ENCODE results near the gene TTLL6.
"Not testable (repeated sequence)": the region's sequence is repeated elsewhere in the genome, so short reads cannot be mapped to it uniquely, and the experiment has no call there.

The TTLL6 gene

DNA sequence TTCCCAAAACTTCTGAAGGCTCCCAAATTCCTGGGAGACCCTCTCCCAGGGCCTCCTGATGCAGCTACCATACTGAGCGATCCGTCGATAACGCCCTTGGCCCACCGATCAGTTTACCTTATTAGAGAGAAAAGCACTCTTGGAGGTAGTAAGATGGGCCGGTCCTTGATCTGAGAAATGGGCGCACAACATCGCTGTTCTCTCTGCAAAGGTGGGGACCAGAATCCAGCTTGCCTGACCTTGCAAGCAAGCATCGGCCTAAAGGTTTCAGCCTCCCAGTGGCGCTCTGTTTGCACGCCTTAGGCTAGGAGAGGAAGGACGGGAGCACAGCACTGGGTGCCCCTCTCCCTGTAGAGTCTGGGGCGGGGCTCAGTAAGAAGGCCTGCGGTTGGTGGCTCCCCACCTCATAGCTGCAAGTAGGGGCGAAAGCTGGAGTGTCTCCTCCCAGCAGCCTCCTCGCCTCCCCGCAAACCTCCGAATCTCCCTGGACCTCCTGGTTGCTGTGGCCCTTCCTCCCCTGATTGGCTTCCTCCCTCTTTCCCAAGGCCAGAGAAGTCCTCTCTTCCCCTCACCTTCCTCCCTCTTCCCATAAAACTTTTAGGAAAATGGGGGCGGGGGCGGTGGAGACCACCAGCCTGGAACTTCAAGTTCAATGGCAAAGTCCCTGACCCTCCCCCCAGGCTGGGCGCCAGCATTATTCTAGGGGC, 94.7 kb downstream of the TTLL6 start, which contains the start of gene PRAC1:
TSS of gene PRAC1 (minus strand) at position 318 of the 707 bp plus-strand sequence. CDS start at position 192, 126 bp downstream.
- DNase-seq = no peak

DNA sequence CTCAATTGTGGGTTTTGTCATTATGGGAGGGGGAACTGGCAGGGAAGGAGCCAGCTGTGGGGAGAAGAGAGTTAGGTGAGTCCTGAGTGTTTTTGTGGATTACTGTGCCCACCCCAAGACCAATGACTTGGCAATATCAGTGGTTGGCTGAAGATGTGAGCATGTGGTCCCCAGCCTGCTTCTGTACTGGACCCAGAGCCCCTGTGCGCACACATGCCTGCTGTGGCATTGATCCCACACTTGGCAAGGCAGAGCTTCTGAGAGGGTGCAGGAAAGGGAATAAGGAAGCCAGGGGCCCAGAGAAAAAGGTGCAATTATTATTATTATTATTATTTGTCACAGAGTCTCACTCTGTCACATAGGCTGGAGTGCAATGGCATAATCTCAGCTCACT, 96.0 kb downstream of the TTLL6 start:
- no peak for DNase-seq

DNA sequence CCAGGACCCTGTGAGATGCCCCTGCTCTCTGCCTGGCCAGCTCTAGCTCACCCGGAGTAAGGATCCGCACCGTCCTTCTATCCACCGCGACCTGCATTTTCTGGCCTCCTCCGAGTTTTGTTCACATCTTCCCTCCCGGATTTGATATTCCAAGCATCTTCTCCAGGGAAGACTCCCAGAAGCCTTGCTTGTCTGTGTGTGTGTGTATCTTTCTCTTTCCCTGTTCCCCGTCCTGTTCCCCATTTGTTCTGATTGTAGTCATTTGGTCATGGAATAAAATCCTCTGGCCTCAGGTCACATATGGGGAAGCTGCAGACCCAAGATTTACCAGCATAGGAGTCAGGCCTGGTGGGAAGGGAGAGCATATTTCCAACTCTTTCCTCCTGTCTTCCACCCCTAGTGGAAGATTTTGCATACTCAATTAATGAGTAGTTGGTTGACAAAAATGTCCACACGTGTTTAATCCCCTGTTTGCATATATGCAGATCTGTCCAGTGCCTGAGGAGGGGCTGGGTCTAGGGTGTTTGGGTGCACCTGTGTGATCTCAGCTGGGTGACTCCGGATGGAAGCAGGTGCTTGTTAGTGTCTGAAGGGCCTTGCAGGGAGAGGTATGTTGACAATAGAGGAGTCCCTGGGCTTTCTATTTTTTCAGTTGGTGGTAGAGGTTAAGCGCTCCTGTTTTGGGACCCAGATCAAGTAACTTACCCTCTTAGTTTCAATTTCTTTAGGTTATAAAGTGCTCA, 96.6 kb downstream of the TTLL6 start:
- DNase-seq = no peak

DNA sequence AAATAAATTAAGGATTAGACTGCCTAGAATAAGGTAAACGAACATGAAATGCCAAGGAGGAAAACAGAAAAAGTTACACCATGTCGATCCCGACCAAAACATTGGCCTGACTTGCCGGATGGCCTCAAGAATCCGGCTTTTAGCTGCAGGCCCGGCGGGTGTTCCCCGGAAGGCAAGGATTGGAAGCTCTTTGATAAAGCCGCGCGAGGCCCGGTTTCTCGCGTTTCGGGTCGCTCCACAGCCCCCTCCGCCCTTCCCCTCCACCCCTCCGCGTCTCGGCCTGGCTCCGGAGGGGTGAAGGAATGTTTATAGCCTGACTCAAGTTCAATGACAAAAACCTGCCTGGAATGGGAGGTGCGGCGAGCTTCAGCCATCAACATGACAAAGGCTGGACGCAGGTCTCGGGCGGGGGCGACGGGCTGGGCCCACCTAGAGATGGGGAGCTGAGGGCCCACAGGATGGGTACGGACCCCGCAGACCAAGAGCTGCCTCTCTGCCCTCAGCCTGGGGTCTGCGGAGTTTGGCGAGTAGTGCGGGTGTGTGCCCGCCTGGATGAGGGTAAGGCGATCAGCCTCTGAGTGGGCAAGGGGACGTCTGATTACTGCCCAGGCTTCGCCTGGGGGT, 97.3 kb downstream of the TTLL6 start:
- DNase-seq = no peak

DNA sequence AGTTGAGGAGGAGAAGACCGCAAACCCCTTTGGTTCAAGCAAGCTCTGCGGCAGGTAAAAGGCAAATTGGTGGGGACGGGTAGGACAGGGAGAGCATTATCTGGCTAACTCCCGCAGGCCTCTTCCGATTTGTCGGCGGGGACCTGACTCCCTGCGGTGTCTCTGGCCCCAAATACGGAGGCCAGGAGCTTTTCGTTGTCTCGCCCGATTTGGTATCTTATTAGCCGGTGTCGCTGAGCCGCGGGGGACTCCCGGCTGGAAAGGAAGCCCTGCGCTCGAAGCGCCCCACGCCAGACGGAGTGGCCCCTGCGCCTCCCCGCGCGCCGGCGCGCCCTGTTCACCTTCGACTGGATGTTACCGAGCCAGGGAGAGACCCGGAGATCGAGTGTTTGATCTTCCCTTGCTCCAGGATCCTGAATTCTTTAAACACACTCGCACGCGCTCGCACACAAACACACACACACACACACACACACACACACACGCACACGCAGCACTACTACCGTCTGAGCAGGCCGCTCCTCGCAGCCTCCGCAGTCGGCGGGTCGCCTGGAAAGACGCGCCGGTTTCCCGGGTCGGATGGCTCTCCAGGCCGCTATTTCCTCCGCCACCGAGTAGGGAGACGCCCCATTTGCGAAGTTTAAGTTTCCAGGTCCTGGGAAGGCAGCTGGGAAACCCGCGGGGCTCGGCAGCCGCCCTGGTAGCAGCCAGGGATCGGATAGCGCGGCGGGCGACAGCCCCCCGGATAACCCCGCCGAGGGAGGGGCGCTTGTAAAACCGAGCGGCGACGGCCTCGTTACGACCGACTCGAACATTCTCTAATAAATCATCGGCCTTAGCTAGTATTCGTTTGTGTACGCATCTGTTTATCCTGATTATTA, 98.0 kb downstream of the TTLL6 start:
- no peak for DNase-seq

DNA sequence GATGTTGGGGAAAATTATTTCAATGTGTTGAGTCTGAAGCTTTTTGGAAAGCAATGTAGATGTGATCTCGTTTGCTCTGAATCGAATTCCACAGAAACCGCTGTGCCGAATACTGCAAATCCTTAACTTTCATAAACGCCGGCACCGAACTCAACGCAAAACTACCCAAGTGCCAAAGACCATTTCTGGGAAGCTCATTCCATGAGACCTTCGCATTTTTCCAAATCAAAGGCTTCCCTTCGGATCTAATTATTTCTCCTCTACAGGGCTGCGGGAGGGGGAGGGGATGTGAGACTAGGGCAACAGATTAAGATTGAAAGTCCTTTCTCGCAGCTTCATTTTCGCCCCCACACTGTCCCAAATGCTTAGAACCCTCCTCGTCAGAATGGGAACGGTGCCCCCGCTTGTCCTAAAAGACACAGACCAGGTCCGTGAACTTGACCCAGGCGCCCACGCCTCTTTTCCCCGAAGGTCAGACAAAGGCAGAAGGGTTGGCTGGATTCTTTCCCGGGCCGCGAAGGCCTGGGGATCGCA, 98.7 kb downstream of the TTLL6 start:
- no peak for DNase-seq

DNA sequence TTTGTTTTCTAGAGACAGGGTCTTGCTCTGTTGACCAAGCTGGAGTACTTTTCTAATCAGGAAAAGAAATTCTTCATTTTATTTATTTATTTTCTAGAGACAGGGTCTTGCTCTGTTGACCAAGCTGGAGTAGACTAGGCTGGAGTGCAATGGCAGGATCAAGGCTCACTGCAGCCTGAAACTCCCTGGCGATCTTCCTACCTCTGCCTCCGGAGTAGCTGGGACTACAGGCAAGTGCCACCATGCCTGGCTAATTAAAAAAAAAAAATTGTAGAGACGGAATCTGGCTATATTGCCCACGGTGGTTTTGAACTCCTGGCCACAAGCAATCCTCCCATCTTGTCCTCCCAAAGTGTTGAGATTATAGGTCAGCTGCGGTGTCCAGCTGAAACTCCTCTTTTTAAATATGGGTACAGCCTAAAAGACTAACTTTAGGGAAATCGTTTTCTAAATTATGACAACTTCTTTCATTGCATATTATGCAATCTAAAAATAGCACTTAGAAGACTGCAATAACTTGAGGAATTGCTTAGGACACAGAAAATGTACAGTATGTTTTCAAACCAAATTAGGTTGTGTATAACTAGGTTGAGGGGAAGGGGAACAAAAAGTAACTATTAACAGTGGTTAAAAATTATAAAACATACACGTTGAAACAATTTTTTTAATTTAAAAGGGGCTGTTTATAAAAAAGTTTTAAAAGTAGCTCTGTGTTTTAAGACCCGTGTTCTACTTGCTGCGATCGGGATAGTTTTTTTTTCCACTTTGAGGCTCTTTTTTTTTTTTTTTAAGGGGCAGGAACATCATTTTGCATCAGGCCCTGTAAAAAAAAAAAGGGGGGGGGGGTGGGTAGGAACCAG, 99.4 kb downstream of the TTLL6 start:
- no peak for DNase-seq

DNA sequence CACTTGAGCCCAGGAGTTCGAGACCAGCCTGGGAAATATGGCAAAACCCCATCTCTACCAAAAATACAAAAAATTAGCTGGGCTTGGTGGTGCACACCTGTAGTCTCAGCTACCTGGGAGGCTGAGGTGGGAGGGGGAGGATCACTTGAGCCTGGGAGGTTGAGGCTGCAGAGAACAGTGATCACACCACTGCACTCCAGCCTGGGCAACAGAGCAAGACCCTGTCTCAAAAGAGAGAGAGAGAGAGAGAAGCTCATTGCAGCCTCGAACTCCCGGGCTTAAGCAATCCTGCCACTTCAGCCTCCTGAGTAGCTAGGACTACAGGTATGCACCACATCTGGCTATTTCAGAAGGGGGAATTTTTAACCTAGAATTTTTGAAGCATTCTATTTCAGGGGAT, 100.5 kb downstream of the TTLL6 start:
- DNase-seq = not testable (repeated sequence)

DNA sequence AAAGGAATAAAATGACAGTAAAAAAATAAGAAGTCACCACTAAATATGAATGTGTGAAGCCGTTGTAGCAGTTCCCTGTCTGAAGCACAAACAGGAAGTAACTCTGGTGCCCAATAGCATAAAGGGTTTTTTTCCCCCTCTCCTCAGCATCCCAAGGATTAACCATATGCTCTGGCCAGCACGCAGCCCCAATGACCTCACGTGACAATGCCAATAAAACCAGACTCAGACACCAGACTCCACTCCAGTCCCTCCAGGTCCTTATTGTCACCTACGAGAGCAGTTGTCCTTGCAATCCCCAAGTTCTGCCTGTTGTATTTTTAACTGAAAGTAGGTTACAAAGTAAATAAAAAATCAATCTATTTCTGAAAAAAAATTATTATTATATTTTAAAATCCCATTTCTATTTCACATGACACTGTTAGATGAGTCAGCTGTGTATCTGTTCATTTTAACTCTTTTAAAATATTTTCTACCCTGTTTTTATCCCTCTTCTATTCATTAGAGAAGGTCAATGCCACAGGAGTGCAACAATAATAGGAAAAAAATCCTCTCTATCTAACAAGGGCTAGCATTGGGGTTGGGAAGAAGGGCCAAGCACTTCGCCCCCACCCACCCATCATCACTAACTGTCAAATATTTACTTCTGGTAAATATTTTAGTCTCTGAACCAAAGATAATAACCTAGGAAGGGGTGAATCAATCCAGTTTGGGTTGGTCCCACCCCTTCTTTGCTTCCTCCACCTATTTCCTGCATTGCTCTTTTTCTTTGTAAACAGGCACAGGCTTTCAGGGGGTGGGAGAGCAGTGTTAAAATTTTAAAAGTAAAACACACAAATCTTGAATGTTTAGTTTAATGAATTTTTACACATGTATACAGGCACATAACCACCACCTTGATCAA, 101.3 kb downstream of the TTLL6 start:
- DNase-seq = peak; percentile 76

All from NCI-H2029 (cell line).